ENCODE data around the gene ASCL5. TPM values are rescaled to one million over a fixed set of nuclear protein-coding genes. Genes with fewer than 3 reads are reported as not detected.

ASCL5 gene
- polyA plus RNA-seq, 2 donors, result not detected

GRCh38 chr1:201113451-201114244 is 13.3 kb downstream of the ASCL5 start:
- Histone ChIP-seq H3K27me3 (ENCODE audit: control insufficient read depth in 1 of 2, insufficient read depth in 2 of 2, low read length in 2 of 2) (peaks cover 0 to 2% of the 10 kb centered on the region in 2 donors), H3K4me3 (ENCODE audit: low read depth in 1 of 2, low read length in 2 of 2) (no peak overlapping the region), H3K27ac (ENCODE audit: low read depth in 2 of 2, low read length in 1 of 2) (no peak overlapping the region), H3K4me1 (ENCODE audit: control insufficient read depth in 2 of 2, insufficient read depth in 2 of 2, low read length in 1 of 2) (peaks cover 3 to 5% of the 10 kb centered on the region in 2 donors), H3K36me3 (ENCODE audit: control insufficient read depth in 2 of 2, insufficient read depth in 2 of 2, low read length in 1 of 2) (no peaks in the 10 kb centered on the region), H3K9me3 (ENCODE audit: control insufficient read depth in 2 of 2, insufficient read depth in 1 of 2, low read depth in 1 of 2, low read length in 1 of 2) (no peaks in the 10 kb centered on the region)
- WGBS, 2 donors, result 36% methylated on average over 17 of the region's 17 CpGs

- no peaks in the 10 kb centered on the region for H3K9me3 ChIP-seq (ENCODE audit: control insufficient read depth in 2 of 2, insufficient read depth in 1 of 2, low read depth in 1 of 2, low read length in 1 of 2)
- peaks cover 0 to 2% of the 10 kb centered on the region in 2 donors for H3K27me3 ChIP-seq (ENCODE audit: control insufficient read depth in 1 of 2, insufficient read depth in 2 of 2, low read length in 2 of 2)
These were observed 14.1 kb downstream of the ASCL5 start for GRCh38 chr1:201112926-201113325.

GRCh38 chr1:201112173-201112731 is 14.7 kb downstream of the ASCL5 start, which contains the start of gene CACNA1S:
TSS of gene CACNA1S (minus strand) at chr1:201112426. CDS start at chr1:201112339, 87 bp downstream.
- WGBS, 2 donors, result 80 to 82% methylated on average over 8 to 9 of the region's 9 CpGs
- Histone ChIP-seq H3K9me3 (ENCODE audit: control insufficient read depth in 2 of 2, insufficient read depth in 1 of 2, low read depth in 1 of 2, low read length in 1 of 2) (no peaks in the 10 kb centered on the region), H3K4me3 (ENCODE audit: low read depth in 1 of 2, low read length in 2 of 2) (no peak within 1 kb of the TSS), H3K4me1 (ENCODE audit: control insufficient read depth in 2 of 2, insufficient read depth in 2 of 2, low read length in 1 of 2) (peaks cover 3 to 5% of the 10 kb centered on the region in 2 donors), H3K27ac (ENCODE audit: low read depth in 2 of 2, low read length in 1 of 2) (no peak within 1 kb of the TSS), H3K36me3 (ENCODE audit: control insufficient read depth in 2 of 2, insufficient read depth in 2 of 2, low read length in 1 of 2) (no peaks in the 10 kb centered on the region), H3K27me3 (ENCODE audit: control insufficient read depth in 1 of 2, insufficient read depth in 2 of 2, low read length in 2 of 2) (peaks cover 0 to 2% of the 10 kb centered on the region in 2 donors)

More at GRCh38 chr1:201112926-201113325, 14.1 kb downstream of the ASCL5 start:
- Histone ChIP-seq H3K4me3 (ENCODE audit: low read depth in 1 of 2, low read length in 2 of 2) (no peak overlapping the region), H3K4me1 (ENCODE audit: control insufficient read depth in 2 of 2, insufficient read depth in 2 of 2, low read length in 1 of 2) (peaks cover 3 to 5% of the 10 kb centered on the region in 2 donors), H3K36me3 (ENCODE audit: control insufficient read depth in 2 of 2, insufficient read depth in 2 of 2, low read length in 1 of 2) (no peaks in the 10 kb centered on the region), H3K27ac (ENCODE audit: low read depth in 2 of 2, low read length in 1 of 2) (no peak overlapping the region)
- 91% methylated on average over 3 of the region's 3 CpGs for WGBS, 2 donors

DNA sequence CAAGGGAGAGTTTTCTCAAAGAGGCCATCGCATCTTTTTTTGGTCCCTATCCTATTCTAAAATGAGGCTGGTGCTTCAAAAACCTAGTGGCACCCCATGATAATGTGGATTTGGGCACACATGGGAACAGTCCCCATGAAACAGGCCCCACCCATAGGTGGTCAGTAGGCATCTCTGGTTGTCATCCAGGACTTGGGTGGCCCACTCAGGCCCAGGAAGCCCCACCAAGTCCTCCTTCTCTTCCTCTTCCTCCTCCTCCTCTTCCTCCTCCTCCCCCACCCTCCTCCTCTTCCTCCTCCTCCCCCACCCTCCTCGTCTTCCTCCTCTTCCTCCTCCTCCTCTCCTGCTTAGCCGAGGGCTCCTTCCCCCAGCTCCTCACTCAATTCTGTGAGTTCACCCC is 15.3 kb downstream of the ASCL5 start:
- Histone ChIP-seq H3K36me3 (ENCODE audit: control insufficient read depth in 2 of 2, insufficient read depth in 2 of 2, low read length in 1 of 2) (no peaks in the 10 kb centered on the region), H3K9me3 (ENCODE audit: control insufficient read depth in 2 of 2, insufficient read depth in 1 of 2, low read depth in 1 of 2, low read length in 1 of 2) (no peaks in the 10 kb centered on the region), H3K27ac (ENCODE audit: low read depth in 2 of 2, low read length in 1 of 2) (no peak overlapping the region), H3K27me3 (ENCODE audit: control insufficient read depth in 1 of 2, insufficient read depth in 2 of 2, low read length in 2 of 2) (peaks cover 0 to 2% of the 10 kb centered on the region in 2 donors), H3K4me1 (ENCODE audit: control insufficient read depth in 2 of 2, insufficient read depth in 2 of 2, low read length in 1 of 2) (peaks cover 3 to 5% of the 10 kb centered on the region in 2 donors), H3K4me3 (ENCODE audit: low read depth in 1 of 2, low read length in 2 of 2) (no peak overlapping the region)
- 86 to 88% methylated on average over 2 of the region's 3 CpGs for WGBS, 2 donors

- Histone ChIP-seq H3K4me1 (ENCODE audit: control insufficient read depth in 2 of 2, insufficient read depth in 2 of 2, low read length in 1 of 2) (peaks cover 3 to 5% of the 10 kb centered on the region in 2 donors), H3K36me3 (ENCODE audit: control insufficient read depth in 2 of 2, insufficient read depth in 2 of 2, low read length in 1 of 2) (no peaks in the 10 kb centered on the region), H3K9me3 (ENCODE audit: control insufficient read depth in 2 of 2, insufficient read depth in 1 of 2, low read depth in 1 of 2, low read length in 1 of 2) (no peaks in the 10 kb centered on the region), H3K4me3 (ENCODE audit: low read depth in 1 of 2, low read length in 2 of 2) (no peak overlapping the region), H3K27me3 (ENCODE audit: control insufficient read depth in 1 of 2, insufficient read depth in 2 of 2, low read length in 2 of 2) (peaks cover 0 to 2% of the 10 kb centered on the region in 2 donors), H3K27ac (ENCODE audit: low read depth in 2 of 2, low read length in 1 of 2) (no peak overlapping the region)
- WGBS, 2 donors, result 76 to 81% methylated on average over 7 of the region's 7 CpGs
These were observed 15.8 kb downstream of the ASCL5 start for GRCh38 chr1:201111156-201111555.

DNA sequence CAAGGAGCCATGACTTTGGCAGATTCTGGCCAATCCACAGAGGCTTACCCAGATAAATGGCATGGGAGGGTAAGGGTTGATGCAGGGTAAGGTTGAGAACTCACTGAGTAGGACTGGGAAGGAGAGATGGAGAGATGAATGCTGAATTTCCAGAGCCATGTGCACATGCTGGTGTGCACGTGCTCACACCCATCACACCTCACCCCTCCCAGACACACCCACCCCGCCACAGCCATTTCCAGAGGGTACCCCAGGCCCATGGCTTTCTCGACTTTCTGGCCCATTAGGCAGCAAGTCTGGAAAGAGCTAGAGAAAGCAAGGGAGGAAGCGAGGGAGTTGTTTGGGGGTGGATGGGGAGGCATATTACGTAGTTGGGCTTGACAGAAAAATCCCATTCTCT is 16.4 kb downstream of the ASCL5 start:
- Histone ChIP-seq H3K27ac (ENCODE audit: low read depth in 2 of 2, low read length in 1 of 2) (no peak overlapping the region), H3K27me3 (ENCODE audit: control insufficient read depth in 1 of 2, insufficient read depth in 2 of 2, low read length in 2 of 2) (peaks cover 0 to 2% of the 10 kb centered on the region in 2 donors), H3K36me3 (ENCODE audit: control insufficient read depth in 2 of 2, insufficient read depth in 2 of 2, low read length in 1 of 2) (no peaks in the 10 kb centered on the region), H3K4me3 (ENCODE audit: low read depth in 1 of 2, low read length in 2 of 2) (no peak overlapping the region), H3K4me1 (ENCODE audit: control insufficient read depth in 2 of 2, insufficient read depth in 2 of 2, low read length in 1 of 2) (peaks cover 3 to 5% of the 10 kb centered on the region in 2 donors), H3K9me3 (ENCODE audit: control insufficient read depth in 2 of 2, insufficient read depth in 1 of 2, low read depth in 1 of 2, low read length in 1 of 2) (no peaks in the 10 kb centered on the region)
- WGBS, 2 donors, result 85 to 95% methylated on average over 5 of the region's 5 CpGs

DNA sequence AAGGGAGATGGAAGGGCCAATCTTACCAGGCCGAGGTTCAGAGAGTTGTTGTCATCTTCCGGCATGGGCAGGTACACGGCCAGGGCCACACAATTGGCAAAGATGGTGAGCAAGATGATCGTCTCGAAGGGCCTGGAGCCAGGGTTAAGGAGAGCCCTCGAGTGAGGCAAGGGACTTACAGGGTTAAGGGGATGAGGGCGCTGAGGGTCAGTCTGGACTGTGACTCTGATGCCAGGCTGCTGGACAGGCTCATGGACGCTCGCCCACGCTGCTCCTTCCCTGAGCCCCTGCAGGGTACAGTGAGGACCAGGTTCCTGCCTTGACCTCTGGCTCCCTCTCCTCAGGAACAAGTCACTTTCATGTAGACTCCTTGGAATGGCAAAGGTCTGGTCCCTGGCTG is 16.8 kb downstream of the ASCL5 start:
- H3K9me3 ChIP-seq (ENCODE audit: control insufficient read depth in 2 of 2, insufficient read depth in 1 of 2, low read depth in 1 of 2, low read length in 1 of 2), result no peaks in the 10 kb centered on the region
- WGBS, 2 donors, result 88 to 89% methylated on average over 10 of the region's 10 CpGs
- H3K4me3 ChIP-seq (ENCODE audit: low read depth in 1 of 2, low read length in 2 of 2), result no peak overlapping the region
- no peaks in the 10 kb centered on the region for H3K36me3 ChIP-seq (ENCODE audit: control insufficient read depth in 2 of 2, insufficient read depth in 2 of 2, low read length in 1 of 2)
- H3K4me1 ChIP-seq (ENCODE audit: control insufficient read depth in 2 of 2, insufficient read depth in 2 of 2, low read length in 1 of 2), result peaks cover 3 to 5% of the 10 kb centered on the region in 2 donors
- no peak overlapping the region for H3K27ac ChIP-seq (ENCODE audit: low read depth in 2 of 2, low read length in 1 of 2)
- H3K27me3 ChIP-seq (ENCODE audit: control insufficient read depth in 1 of 2, insufficient read depth in 2 of 2, low read length in 2 of 2), result peaks cover 0 to 2% of the 10 kb centered on the region in 2 donors

DNA sequence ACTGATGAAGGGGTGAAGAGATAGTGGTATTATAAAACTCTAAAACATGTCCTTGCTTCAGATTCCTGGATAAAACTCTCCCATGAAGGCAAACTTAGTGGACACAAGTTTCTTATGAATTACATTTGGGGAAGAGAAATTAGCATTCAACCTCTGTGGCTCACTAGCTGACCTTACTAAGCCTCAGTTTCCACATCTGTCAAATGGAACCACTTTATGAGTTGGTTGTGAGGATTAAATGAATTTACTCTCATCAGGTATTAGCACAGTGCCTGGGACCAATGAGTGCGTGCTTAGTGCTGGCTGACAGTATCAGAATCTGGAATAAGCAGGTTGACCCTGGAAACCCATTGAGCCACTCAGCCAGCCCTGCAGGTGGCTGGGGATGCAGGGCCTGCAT is 17.3 kb downstream of the ASCL5 start:
- Histone ChIP-seq H3K4me1 (ENCODE audit: control insufficient read depth in 2 of 2, insufficient read depth in 2 of 2, low read length in 1 of 2) (peaks cover 0 to 5% of the 10 kb centered on the region in 2 donors), H3K27me3 (ENCODE audit: control insufficient read depth in 1 of 2, insufficient read depth in 2 of 2, low read length in 2 of 2) (no peaks in the 10 kb centered on the region), H3K36me3 (ENCODE audit: control insufficient read depth in 2 of 2, insufficient read depth in 2 of 2, low read length in 1 of 2) (no peaks in the 10 kb centered on the region), H3K4me3 (ENCODE audit: low read depth in 1 of 2, low read length in 2 of 2) (no peak overlapping the region), H3K27ac (ENCODE audit: low read depth in 2 of 2, low read length in 1 of 2) (no peak overlapping the region), H3K9me3 (ENCODE audit: control insufficient read depth in 2 of 2, insufficient read depth in 1 of 2, low read depth in 1 of 2, low read length in 1 of 2) (no peaks in the 10 kb centered on the region)
- WGBS, 2 donors, result 96% methylated on average over 1 of the region's 1 CpG

DNA sequence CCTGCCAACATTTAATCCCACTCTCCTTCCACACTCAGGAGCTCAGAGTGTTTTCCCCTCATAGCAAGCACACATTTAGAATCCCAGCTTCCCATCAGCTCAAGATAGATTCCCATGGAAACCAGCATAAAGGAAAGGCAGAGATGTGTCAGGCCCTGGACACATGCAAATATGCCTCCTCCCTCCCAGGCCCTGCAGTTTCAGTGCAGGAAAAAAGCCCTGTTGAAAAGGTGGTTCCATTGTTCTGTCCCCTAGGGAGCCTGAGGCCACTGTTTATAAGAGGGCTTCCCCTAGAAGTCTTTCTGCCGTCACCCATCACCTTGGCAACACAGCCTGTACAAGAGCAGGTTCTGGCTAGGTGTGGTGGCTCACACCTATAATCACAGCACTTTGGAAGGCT is 18.4 kb downstream of the ASCL5 start:
- Histone ChIP-seq H3K27me3 (ENCODE audit: control insufficient read depth in 1 of 2, insufficient read depth in 2 of 2, low read length in 2 of 2) (no peaks in the 10 kb centered on the region), H3K4me1 (ENCODE audit: control insufficient read depth in 2 of 2, insufficient read depth in 2 of 2, low read length in 1 of 2) (no peaks in the 10 kb centered on the region), H3K27ac (ENCODE audit: low read depth in 2 of 2, low read length in 1 of 2) (no peak overlapping the region), H3K9me3 (ENCODE audit: control insufficient read depth in 2 of 2, insufficient read depth in 1 of 2, low read depth in 1 of 2, low read length in 1 of 2) (no peaks in the 10 kb centered on the region), H3K36me3 (ENCODE audit: control insufficient read depth in 2 of 2, insufficient read depth in 2 of 2, low read length in 1 of 2) (no peaks in the 10 kb centered on the region), H3K4me3 (ENCODE audit: low read depth in 1 of 2, low read length in 2 of 2) (no peak overlapping the region)
- 64 to 65% methylated on average over 1 of the region's 1 CpG for WGBS, 2 donors

Data from esophagus (tissue), 2 donors.